A549 (cell line): ENCODE results near the gene DTX1. TPM values are rescaled to one million over a fixed set of nuclear protein-coding genes. Genes with fewer than 3 reads are reported as not detected.

Experiments used
- ATAC-seq, 2 experiments: fragments of 200-7000 bp in 1 of 2; fragments of >200 bp in 1 of 2; cut with Nextera tagmentation in 1 of 2; cut with Tn5 transposase in 1 of 2; 3 replicates each; pipeline versions ENCODE4 v1.8.0 to v1.9.1; 2018 to 2020; ENCODE audit warnings: mild to moderate bottlenecking in 1 of 2, moderate library complexity in 1 of 2
- CTCF ChIA-PET: fragments of 300-600 bp; sonication (Branson Sonifier 250); formaldehyde crosslinking; extraction: SDS; loops from one replicate; lab custom pipeline; 2021; ENCODE audit warnings: antibody characterized with exemption, inconsistent platforms; lab: Yijun Ruan, JAX
- POLR2A ChIA-PET: fragments of 350-600 bp; formaldehyde crosslinking; extraction: SDS; loops from one replicate; lab custom pipeline; 2021; ENCODE audit warnings: antibody characterized with exemption, inconsistent platforms; lab: Yijun Ruan, JAX
- DNase-seq, 2 experiments: peaks; one replicate each; pipeline versions ENCODE4 v3.0.0 to v3.0.0-alpha.2; 2011 to 2016; ENCODE audit warnings: low read depth in 1 of 2, low spot score in 1 of 2
- FAIRE-seq: peaks from 2 replicates; lab custom pipeline; 2011; peaks lifted over from hg19 to GRCh38; lab: Jason Lieb, UNC
- H3K27ac ChIP-seq, 2 experiments: fragments of >200 bp; sonication (Bioruptor Twin); formaldehyde crosslinking; 3 replicates each; pipeline ENCODE4 v1.5.1; 2016 to 2017
- H3K4me1 ChIP-seq: fragments of >200 bp; sonication (Bioruptor Twin); formaldehyde crosslinking; 3 replicates; pipeline ENCODE4 v1.6.1; 2016
- H3K4me2 ChIP-seq: fragments of >200 bp; sonication (Bioruptor Twin); formaldehyde crosslinking; 3 replicates; pipeline ENCODE4 v1.6.1; 2016
- H3K4me3 ChIP-seq: fragments of >200 bp; sonication (Bioruptor Twin); formaldehyde crosslinking; 3 replicates; pipeline ENCODE4 v1.5.1; 2016
- H3K9me3 ChIP-seq: fragments of >200 bp; sonication (Bioruptor Twin); formaldehyde crosslinking; 3 replicates; pipeline ENCODE4 v1.6.1; 2016
- CBX2 ChIP-seq: fragments of 200-600 bp; sonication (generic); IDR thresholded peaks from 2 replicates; pipeline ENCODE4 v1.6.1; 2016; ENCODE audit warnings: low read depth, mild to moderate bottlenecking, borderline replicate concordance
- CHD2 ChIP-seq: fragments of 150-350 bp; IDR thresholded peaks from 2 replicates; pipeline ENCODE4 v1.6.1; 2014; ENCODE audit warnings: low read length; ENCODE audit not compliant: partially characterized antibody
- EP300 ChIP-seq, 2 experiments: fragments of >200 bp; sonication (Bioruptor Twin); formaldehyde crosslinking; IDR thresholded peaks; 2 replicates in 1 of 2; 3 replicates in 1 of 2; pipeline ENCODE4 v1.6.1; 2016 to 2017
- GATA3 ChIP-seq: IDR thresholded peaks from 2 replicates; pipeline ENCODE4 v1.6.1; 2012; ENCODE audit warnings: borderline replicate concordance
- HDAC2 ChIP-seq: fragments of 200-600 bp; sonication (generic); IDR thresholded peaks from 2 replicates; pipeline ENCODE4 v1.6.1; 2016
- HEYL ChIP-seq: fragments of 250-450 bp; sonication (Bioruptor Pico); IDR thresholded peaks from 2 replicates; pipeline ENCODE4 v1.8.0; 2021; ENCODE audit warnings: mild to moderate bottlenecking, moderate library complexity
- HOXA7 ChIP-seq: fragments of 250-450 bp; sonication (Bioruptor Pico); IDR thresholded peaks from 2 replicates; pipeline ENCODE4 v1.5.0; 2020; ENCODE audit warnings: mild to moderate bottlenecking, moderate library complexity
- JUN ChIP-seq, 2 experiments: fragments of >200 bp; sonication (Bioruptor Twin); formaldehyde crosslinking; IDR thresholded peaks; 2 replicates in 1 of 2; 3 replicates in 1 of 2; pipeline ENCODE4 v1.6.1; 2016 to 2017
- KDM1A ChIP-seq: fragments of 200-600 bp; sonication (generic); IDR thresholded peaks from 2 replicates; pipeline ENCODE4 v1.6.1; 2016; ENCODE audit warnings: low read depth, mild to moderate bottlenecking
- MAFK ChIP-seq: fragments of 450-650 bp; IDR thresholded peaks from 2 replicates; pipeline ENCODE4 v1.6.1; 2014; ENCODE audit not compliant: partially characterized antibody
- MAZ ChIP-seq: fragments of 150-350 bp; IDR thresholded peaks from 2 replicates; pipeline ENCODE4 v1.6.1; 2014; ENCODE audit warnings: antibody characterized with exemption, low read depth, low read length, borderline replicate concordance
- MYC ChIP-seq: IDR thresholded peaks from 2 replicates; pipeline ENCODE4 v1.6.1; 2012; ENCODE audit warnings: mild to moderate bottlenecking, inconsistent platforms, low read length, improper control_type of control experiment, borderline replicate concordance
- NFE2L2 ChIP-seq: fragments of 150-350 bp; conservative IDR thresholded peaks from 2 replicates; pipeline ENCODE4 v1.6.1; 2014; ENCODE audit warnings: low read length
- PHF8 ChIP-seq: fragments of 200-600 bp; sonication (generic); IDR thresholded peaks from 2 replicates; pipeline ENCODE4 v1.6.1; 2016; ENCODE audit warnings: low read depth, mild to moderate bottlenecking, antibody characterized with exemption, moderate library complexity, borderline replicate concordance
- POLR2AphosphoS2 ChIP-seq: conservative IDR thresholded peaks from 2 replicates; pipeline ENCODE4 v1.6.1; 2012; ENCODE audit warnings: low read length, improper control_type of control experiment, inconsistent platforms
- RCOR1 ChIP-seq: fragments of 150-350 bp; IDR thresholded peaks from 2 replicates; pipeline ENCODE4 v1.6.1; 2014; ENCODE audit warnings: antibody characterized with exemption, low read length, low read depth
- RFX5 ChIP-seq: fragments of 450-650 bp; IDR thresholded peaks from 2 replicates; pipeline ENCODE4 v1.7.1; 2014; ENCODE audit warnings: antibody characterized with exemption, mild to moderate bottlenecking, moderate library complexity
- ZC3H11A ChIP-seq: fragments of 450-650 bp; IDR thresholded peaks from 2 replicates; pipeline ENCODE4 v1.6.1; 2014; ENCODE audit warnings: antibody characterized with exemption, mild to moderate bottlenecking
- ZFP36 ChIP-seq: fragments of 450-650 bp; IDR thresholded peaks from 2 replicates; pipeline ENCODE4 v1.6.1; 2014; ENCODE audit warnings: borderline replicate concordance; ENCODE audit not compliant: partially characterized antibody
- ZNF302 ChIP-seq: fragments of 250-450 bp; sonication (Bioruptor Pico); IDR thresholded peaks from 2 replicates; pipeline ENCODE4 v1.9.0; 2021; ENCODE audit warnings: inconsistent platforms, mild to moderate bottlenecking, moderate library complexity
- WGBS: methylation state at CpG from one replicate; pipeline ENCODE4 v1.1.6; 2017; ENCODE audit errors: missing lambda C conversion rate; 5-methylcytosine and 5-hydroxymethylcytosine counted together
- polyA plus RNA-seq, 4 experiments: library from polyadenylated mRNA; depleted of rRNA in 3 of 4; stranded (reverse); fragments of >200 nt; fragmentation: RNase III in 1 of 4; extraction: RNeasy Plus Mini Kit Qiagen cat#74134 plus additional on column Dnase treatment in 1 of 4; gene quantifications; 2 replicates in 3 of 4; 3 replicates in 1 of 4; pipeline ENCODE4 v1.2.3, GENCODE V29; 2011 to 2017
- TF ChIP-seq, protein P1 (sequence below): fragments of 450-650 bp; IDR thresholded peaks from 2 replicates; pipeline ENCODE4 v1.6.1; 2014; ENCODE audit warnings: antibody characterized with exemption
- TF ChIP-seq, protein P2 (sequence below): fragments of 200-600 bp; sonication (generic); IDR thresholded peaks from 2 replicates; pipeline ENCODE4 v1.6.1; 2016; ENCODE audit warnings: antibody characterized with exemption, mild to moderate bottlenecking, moderate library complexity
- TF ChIP-seq, protein P3 (sequence below): IDR thresholded peaks from 2 replicates; pipeline ENCODE4 v1.6.1; 2012

DTX1 gene
- polyA plus RNA-seq, 2 of the 4 experiments (the other 2 are of a cell fraction): 0.28 to 0.37 TPM

DNA sequence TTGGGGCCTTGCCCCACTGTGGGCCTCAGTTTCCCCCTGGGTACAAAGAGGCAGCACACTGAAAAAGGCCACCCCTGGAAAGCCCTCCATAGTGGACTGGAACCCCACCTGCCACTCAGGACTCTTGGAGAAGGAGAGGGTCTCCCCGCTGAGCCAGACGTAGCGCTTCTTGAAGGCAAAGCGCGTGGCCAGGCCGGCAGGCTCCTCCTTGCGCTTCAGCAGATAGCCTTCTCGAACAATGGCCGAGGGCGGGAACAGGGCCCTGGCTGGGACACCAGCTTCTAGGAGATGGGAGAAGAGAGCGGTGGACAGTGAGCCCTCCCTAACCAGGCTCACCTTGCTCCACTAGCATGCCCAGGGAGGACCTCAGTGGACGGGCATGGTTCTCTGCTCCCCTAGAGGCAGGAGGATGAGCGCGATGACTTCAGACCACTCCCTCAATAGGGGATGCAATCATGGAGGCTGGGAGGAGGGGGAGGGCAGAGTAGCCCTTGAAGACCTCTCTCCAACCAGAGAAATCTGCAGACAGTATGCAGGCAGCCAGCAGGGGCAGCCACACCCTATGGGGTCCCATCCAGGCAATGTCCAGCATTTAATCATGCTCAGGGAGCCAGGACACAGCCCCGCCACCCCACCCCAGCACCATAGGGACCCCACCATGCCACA lies 49.2 kb downstream of the DTX1 start:
- no peak overlapping the region for H3K4me3 ChIP-seq
- no peaks in the 10 kb centered on the region for H3K9me3 ChIP-seq
- no peak overlapping the region for H3K27ac ChIP-seq
- no peaks in the 10 kb centered on the region for H3K4me1 ChIP-seq
- 87% methylated on average over 15 of the region's 15 CpGs for WGBS
- ChIA-PET POLR2A (interaction anchor here (0.5 kb wide), 1 partner anchor 55 kb away, joined by 3 read pairs; no protein-coding TSS in a partner anchor), CTCF (interaction anchor here (1.2 to 2.8 kb wide), 4 partner anchors 7 to 76 kb away, joined by 3 to 9 read pairs (median 6); no protein-coding TSS in a partner anchor)
- TF ChIP-seq JUN (IDR thresholded peaks at IDR 0.05): no peak
- no peak for TF ChIP-seq GATA3
- no peak for TF ChIP-seq HDAC2
- TF ChIP-seq ZNF302: no peak
- no peak for TF ChIP-seq RCOR1
- TF ChIP-seq, protein P1, sequence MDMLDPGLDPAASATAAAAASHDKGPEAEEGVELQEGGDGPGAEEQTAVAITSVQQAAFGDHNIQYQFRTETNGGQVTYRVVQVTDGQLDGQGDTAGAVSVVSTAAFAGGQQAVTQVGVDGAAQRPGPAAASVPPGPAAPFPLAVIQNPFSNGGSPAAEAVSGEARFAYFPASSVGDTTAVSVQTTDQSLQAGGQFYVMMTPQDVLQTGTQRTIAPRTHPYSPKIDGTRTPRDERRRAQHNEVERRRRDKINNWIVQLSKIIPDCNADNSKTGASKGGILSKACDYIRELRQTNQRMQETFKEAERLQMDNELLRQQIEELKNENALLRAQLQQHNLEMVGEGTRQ: no peak
- no peak for TF ChIP-seq PHF8
- TF ChIP-seq, protein P2, sequence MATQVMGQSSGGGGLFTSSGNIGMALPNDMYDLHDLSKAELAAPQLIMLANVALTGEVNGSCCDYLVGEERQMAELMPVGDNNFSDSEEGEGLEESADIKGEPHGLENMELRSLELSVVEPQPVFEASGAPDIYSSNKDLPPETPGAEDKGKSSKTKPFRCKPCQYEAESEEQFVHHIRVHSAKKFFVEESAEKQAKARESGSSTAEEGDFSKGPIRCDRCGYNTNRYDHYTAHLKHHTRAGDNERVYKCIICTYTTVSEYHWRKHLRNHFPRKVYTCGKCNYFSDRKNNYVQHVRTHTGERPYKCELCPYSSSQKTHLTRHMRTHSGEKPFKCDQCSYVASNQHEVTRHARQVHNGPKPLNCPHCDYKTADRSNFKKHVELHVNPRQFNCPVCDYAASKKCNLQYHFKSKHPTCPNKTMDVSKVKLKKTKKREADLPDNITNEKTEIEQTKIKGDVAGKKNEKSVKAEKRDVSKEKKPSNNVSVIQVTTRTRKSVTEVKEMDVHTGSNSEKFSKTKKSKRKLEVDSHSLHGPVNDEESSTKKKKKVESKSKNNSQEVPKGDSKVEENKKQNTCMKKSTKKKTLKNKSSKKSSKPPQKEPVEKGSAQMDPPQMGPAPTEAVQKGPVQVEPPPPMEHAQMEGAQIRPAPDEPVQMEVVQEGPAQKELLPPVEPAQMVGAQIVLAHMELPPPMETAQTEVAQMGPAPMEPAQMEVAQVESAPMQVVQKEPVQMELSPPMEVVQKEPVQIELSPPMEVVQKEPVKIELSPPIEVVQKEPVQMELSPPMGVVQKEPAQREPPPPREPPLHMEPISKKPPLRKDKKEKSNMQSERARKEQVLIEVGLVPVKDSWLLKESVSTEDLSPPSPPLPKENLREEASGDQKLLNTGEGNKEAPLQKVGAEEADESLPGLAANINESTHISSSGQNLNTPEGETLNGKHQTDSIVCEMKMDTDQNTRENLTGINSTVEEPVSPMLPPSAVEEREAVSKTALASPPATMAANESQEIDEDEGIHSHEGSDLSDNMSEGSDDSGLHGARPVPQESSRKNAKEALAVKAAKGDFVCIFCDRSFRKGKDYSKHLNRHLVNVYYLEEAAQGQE: no peak
- no peak for TF ChIP-seq POLR2AphosphoS2
- TF ChIP-seq, protein P3, sequence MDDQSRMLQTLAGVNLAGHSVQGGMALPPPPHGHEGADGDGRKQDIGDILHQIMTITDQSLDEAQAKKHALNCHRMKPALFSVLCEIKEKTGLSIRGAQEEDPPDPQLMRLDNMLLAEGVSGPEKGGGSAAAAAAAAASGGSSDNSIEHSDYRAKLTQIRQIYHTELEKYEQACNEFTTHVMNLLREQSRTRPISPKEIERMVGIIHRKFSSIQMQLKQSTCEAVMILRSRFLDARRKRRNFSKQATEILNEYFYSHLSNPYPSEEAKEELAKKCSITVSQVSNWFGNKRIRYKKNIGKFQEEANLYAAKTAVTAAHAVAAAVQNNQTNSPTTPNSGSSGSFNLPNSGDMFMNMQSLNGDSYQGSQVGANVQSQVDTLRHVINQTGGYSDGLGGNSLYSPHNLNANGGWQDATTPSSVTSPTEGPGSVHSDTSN: no peak
- no peak for TF ChIP-seq HOXA7 (CRISPR knock-in tag)
- no peak for TF ChIP-seq MAZ
- no peak for TF ChIP-seq NFE2L2
- no peak for TF ChIP-seq CHD2
- FAIRE-seq: no peak
- H3K4me2 ChIP-seq: no peak overlapping the region
- no peak for DNase-seq
- peak; percentile 31 to 35; a peak in 5 of 6 replicates for ATAC-seq

DNA sequence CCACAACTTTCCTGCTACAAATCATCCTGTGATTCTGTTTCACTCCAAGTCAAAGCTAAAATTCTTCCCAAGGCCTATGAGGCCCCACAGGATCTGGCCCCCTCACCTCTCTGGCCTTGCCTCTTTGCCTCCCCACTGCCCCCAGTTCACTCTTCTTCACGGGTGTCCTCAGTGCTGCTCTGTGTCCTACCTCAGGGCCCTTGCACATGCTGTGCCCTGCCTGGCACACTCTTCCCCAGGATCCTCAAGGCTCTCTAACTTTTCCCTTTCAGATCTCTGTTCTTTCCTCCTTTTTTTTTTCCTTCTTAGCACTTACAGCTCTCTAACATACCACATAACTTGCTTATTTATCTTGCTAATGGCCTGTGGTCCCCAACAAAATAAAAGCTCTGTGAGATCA lies 49.8 kb downstream of the DTX1 start:
- Histone ChIP-seq H3K27ac (no peak overlapping the region), H3K4me2 (no peak overlapping the region), H3K9me3 (no peaks in the 10 kb centered on the region), H3K4me1 (no peaks in the 10 kb centered on the region), H3K4me3 (no peak overlapping the region)
- ATAC-seq: no peak
- WGBS: 8% methylated on average over 1 of the region's 1 CpG
- TF ChIP-seq MYC: no peak
- no peak for TF ChIP-seq ZC3H11A
- TF ChIP-seq EP300 (IDR thresholded peaks at IDR 0.05): no peak
- no peak for DNase-seq
- no peak for FAIRE-seq
- POLR2A ChIA-PET: no interaction called here
- CTCF ChIA-PET: interaction anchor here (1.2 to 2.8 kb wide), 6 partner anchors 8 to 76 kb away, joined by 3 to 9 read pairs (median 5); no protein-coding TSS in a partner anchor

DNA sequence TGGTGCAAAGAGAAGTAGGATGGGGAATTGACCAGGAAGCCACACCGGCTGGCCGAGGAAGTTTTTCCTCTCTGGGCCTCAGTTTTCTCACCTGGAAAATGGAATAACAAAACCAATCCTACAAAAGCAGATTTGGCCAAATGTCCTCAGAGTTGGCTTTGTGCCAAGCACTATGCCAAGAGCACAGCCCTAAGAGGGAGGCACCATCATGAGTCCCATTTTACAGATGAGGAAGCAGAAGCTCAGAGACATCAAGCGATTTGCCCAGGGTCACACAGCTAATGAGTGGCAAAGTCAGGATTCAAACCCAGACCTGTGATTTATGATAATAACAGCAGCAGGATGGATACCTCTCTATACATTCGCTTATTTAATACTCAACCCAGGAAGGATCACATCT lies 51.8 kb downstream of the DTX1 start:
- peak; percentile 55 for TF ChIP-seq ZFP36
- TF ChIP-seq CBX2: no peak
- no peak for TF ChIP-seq HEYL (CRISPR knock-in tag)
- TF ChIP-seq MAFK: no peak
- no peak for TF ChIP-seq RFX5
- TF ChIP-seq KDM1A: peak; percentile 70; the same call in 1 of the 2 replicates
- ATAC-seq (no peak), FAIRE-seq (no peak), DNase-seq (no peak)
- 61% methylated on average over 4 of the region's 4 CpGs for WGBS
- Histone ChIP-seq H3K4me3 (no peak overlapping the region), H3K4me2 (no peak overlapping the region), H3K4me1 (no peaks in the 10 kb centered on the region), H3K27ac (no peak overlapping the region), H3K9me3 (no peaks in the 10 kb centered on the region)
- POLR2A ChIA-PET: no interaction called here
- CTCF ChIA-PET: interaction anchor here (1.0 to 4.9 kb wide), 4 partner anchors 10 to 60 kb away, joined by 3 to 22 read pairs (median 6); no protein-coding TSS in a partner anchor
